Brain microvascular endothelial cell (primary cell): ENCODE results near the gene CCNT1.

ENCODE experiments used
- DNase-seq: peaks from one replicate; pipeline ENCODE4 v3.0.0-alpha.2; 2020
- H3K27ac ChIP-seq: fragments of 250-450 bp; sonication (Bioruptor Pico); 2 replicates; pipeline ENCODE4 v1.5.1; 2020; ENCODE audit warnings: mild to moderate bottlenecking, moderate library complexity
- H3K27me3 ChIP-seq: fragments of 250-450 bp; sonication (Bioruptor Pico); replicated peaks from 2 replicates; pipeline ENCODE4 v1.5.1; 2020; ENCODE audit warnings: mild to moderate bottlenecking
- H3K36me3 ChIP-seq: fragments of 250-450 bp; sonication (Bioruptor Pico); replicated peaks from 2 replicates; pipeline ENCODE4 v1.5.1; 2020; ENCODE audit warnings: mild to moderate bottlenecking
- H3K4me3 ChIP-seq: 2 replicates; pipeline ENCODE4 v1.5.1; 2011; ENCODE audit warnings: low read depth, mild to moderate bottlenecking, control low read depth, low read length, moderate library complexity
- CTCF ChIP-seq: IDR thresholded peaks from 2 replicates; pipeline ENCODE4 v1.5.1; 2011; ENCODE audit warnings: low read depth, mild to moderate bottlenecking, moderate library complexity, low read length, control low read depth, inconsistent platforms; ENCODE audit errors: missing control alignments
- in situ Hi-C: cut with HindIII; loops from 2 replicates; pipeline ENCODE4 v1.10.0; 2017; ENCODE audit warnings: low sequenced_read_pairs, low pct_ligation_motif_present

Gene CCNT1

GRCh38 chr12:48694038-48694437 is 22.5 kb downstream of the CCNT1 start:
- H3K4me3 ChIP-seq = no peak overlapping the region
- no peak for DNase-seq
- TF ChIP-seq CTCF = no peak
- peaks cover 50% of the 10 kb centered on the region for H3K36me3 ChIP-seq
- H3K27ac ChIP-seq = no peak overlapping the region
- no peaks in the 10 kb centered on the region for H3K27me3 ChIP-seq
- in situ Hi-C loops = no loop called here

- no peak for TF ChIP-seq CTCF
- H3K36me3 ChIP-seq = peaks cover 50% of the 10 kb centered on the region
Observed at GRCh38 chr12:48693572-48693971, 22.9 kb downstream of the CCNT1 start.

GRCh38 chr12:48691826-48692487 is 24.6 kb downstream of the CCNT1 start:
- DNase-seq = no peak

More at GRCh38 chr12:48693572-48693971, 22.9 kb downstream of the CCNT1 start:
- no peaks in the 10 kb centered on the region for H3K27me3 ChIP-seq
- in situ Hi-C loops = no loop called here
- H3K4me3 ChIP-seq = no peak overlapping the region
- H3K27ac ChIP-seq = no peak overlapping the region
- no peak for DNase-seq

GRCh38 chr12:48690990-48691389 is 25.5 kb downstream of the CCNT1 start:
- no peak overlapping the region for H3K27ac ChIP-seq
- no peak for TF ChIP-seq CTCF
- H3K4me3 ChIP-seq = no peak overlapping the region
- no peaks in the 10 kb centered on the region for H3K27me3 ChIP-seq
- in situ Hi-C loops = no loop called here
- DNase-seq = no peak
- H3K36me3 ChIP-seq = peaks cover 38% of the 10 kb centered on the region

More at GRCh38 chr12:48691826-48692487, 24.6 kb downstream of the CCNT1 start:
- in situ Hi-C loops = no loop called here
- H3K36me3 ChIP-seq = peaks cover 42% of the 10 kb centered on the region
- H3K4me3 ChIP-seq = no peak overlapping the region
- TF ChIP-seq CTCF = no peak
- no peak overlapping the region for H3K27ac ChIP-seq
- H3K27me3 ChIP-seq = no peaks in the 10 kb centered on the region

- no peak for TF ChIP-seq CTCF
Observed at GRCh38 chr12:48690436-48690835, 26.1 kb downstream of the CCNT1 start.

GRCh38 chr12:48688836-48689235 is 27.7 kb downstream of the CCNT1 start:
- peaks cover 18% of the 10 kb centered on the region for H3K36me3 ChIP-seq
- no peak overlapping the region for H3K4me3 ChIP-seq
- TF ChIP-seq CTCF = no peak
- no peak for DNase-seq
- H3K27ac ChIP-seq = no peak overlapping the region
- in situ Hi-C loops = no loop called here
- H3K27me3 ChIP-seq = no peaks in the 10 kb centered on the region

More at GRCh38 chr12:48690436-48690835, 26.1 kb downstream of the CCNT1 start:
- no peak overlapping the region for H3K4me3 ChIP-seq
- H3K27ac ChIP-seq = no peak overlapping the region
- peaks cover 33% of the 10 kb centered on the region for H3K36me3 ChIP-seq
- no peak for DNase-seq
- no peaks in the 10 kb centered on the region for H3K27me3 ChIP-seq
- in situ Hi-C loops = no loop called here
